OCI-LY7 (cell line): Measurements from ENCODE around the gene PC.

Experiments used
- EZH2phosphoT487 ChIP-seq: fragments of 200-600 bp; sonication (generic); IDR thresholded peaks from 2 replicates; pipeline ENCODE4 v1.6.1; 2018; ENCODE audit warnings: low read depth, borderline replicate concordance, mild to moderate bottlenecking, mixed run types, antibody characterized with exemption, low read length, moderate library complexity, mixed read lengths
- TF ChIP-seq, protein P1 (sequence below): fragments of 200-600 bp; sonication (generic); conservative IDR thresholded peaks from 2 replicates; pipeline ENCODE4 v1.5.1; 2014; ENCODE audit warnings: mild to moderate bottlenecking, antibody characterized with exemption, low read length, moderate library complexity, mixed read lengths

DNA sequence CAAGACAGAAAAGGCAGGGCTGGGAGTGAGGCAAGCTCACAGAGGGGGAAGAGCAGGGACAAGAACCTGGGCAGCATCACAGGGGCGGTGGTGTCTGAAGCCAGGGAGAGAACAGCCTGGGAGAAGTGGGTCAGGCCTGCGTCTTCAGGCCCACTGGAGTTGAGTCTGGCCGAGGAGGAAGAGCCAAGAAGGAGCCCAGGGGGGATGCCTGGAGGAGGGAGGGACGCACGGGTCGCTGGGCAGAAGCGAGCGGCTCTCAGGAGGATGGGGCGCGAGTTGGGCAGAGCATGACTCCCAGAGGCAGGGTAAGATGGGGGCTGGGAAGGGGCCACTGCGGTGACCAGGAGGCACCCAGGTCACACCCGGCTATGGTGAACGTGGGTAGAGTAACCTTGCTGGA is 82.8 kb downstream of the PC start:
- TF ChIP-seq, protein P1, sequence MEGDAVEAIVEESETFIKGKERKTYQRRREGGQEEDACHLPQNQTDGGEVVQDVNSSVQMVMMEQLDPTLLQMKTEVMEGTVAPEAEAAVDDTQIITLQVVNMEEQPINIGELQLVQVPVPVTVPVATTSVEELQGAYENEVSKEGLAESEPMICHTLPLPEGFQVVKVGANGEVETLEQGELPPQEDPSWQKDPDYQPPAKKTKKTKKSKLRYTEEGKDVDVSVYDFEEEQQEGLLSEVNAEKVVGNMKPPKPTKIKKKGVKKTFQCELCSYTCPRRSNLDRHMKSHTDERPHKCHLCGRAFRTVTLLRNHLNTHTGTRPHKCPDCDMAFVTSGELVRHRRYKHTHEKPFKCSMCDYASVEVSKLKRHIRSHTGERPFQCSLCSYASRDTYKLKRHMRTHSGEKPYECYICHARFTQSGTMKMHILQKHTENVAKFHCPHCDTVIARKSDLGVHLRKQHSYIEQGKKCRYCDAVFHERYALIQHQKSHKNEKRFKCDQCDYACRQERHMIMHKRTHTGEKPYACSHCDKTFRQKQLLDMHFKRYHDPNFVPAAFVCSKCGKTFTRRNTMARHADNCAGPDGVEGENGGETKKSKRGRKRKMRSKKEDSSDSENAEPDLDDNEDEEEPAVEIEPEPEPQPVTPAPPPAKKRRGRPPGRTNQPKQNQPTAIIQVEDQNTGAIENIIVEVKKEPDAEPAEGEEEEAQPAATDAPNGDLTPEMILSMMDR = no peak
- no peak for TF ChIP-seq EZH2phosphoT487
